NOMO-1 treated with dmso at 0.1 percent for 144 hours (cell line): Measurements from ENCODE around the gene TM9SF4.
"Not testable (repeated sequence)": the region's sequence is repeated elsewhere in the genome, so short reads cannot be mapped to it uniquely, and the experiment has no call there.

Experiments
- DNase-seq: peaks from one replicate; lab custom pipeline; 2025; ENCODE audit not compliant: unreplicated experiment; lab: John Stamatoyannopoulos, UW

TM9SF4 gene

GRCh38 chr20:32089637-32090362 is 19.7 kb upstream of the TM9SF4 start:
- no peak for DNase-seq

- peak; percentile 35 for DNase-seq
Observed at GRCh38 chr20:32091888-32092346, 17.6 kb upstream of the TM9SF4 start.

- DNase-seq = no peak
Observed at GRCh38 chr20:32098786-32099185, 10.7 kb upstream of the TM9SF4 start.

- no peak for DNase-seq
Observed at GRCh38 chr20:32108814-32109391, 611 bp upstream of the TM9SF4 start.

DNA sequence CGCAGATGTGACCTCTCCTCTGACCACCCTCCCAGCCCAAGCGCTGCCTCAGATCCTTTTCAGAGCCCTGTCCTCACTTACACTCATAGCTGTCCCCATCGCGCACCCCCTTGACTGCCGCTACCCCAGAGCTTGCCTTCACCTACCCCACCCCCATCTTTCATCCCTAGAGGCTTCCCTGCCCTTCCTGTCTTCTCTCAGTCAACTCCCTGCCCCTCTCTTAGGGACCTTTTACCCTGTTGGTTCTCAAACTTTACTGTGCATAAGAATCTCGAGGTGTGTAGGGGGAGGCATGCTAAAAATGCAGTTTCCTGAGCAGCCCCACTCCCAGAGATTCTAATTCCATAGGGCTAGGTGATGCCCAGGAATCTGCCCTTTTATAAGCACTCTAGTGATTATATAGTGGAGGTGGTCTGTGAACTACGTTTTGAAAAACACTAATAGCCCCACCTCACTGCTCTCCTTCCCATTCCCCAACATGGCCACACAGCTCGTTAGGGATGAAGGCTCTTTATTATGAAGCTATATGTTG is 725 bp downstream of the TM9SF4 start:
- no peak for DNase-seq

- no peak for DNase-seq
Observed at GRCh38 chr20:32110727-32111126, 1.2 kb downstream of the TM9SF4 start.

DNA sequence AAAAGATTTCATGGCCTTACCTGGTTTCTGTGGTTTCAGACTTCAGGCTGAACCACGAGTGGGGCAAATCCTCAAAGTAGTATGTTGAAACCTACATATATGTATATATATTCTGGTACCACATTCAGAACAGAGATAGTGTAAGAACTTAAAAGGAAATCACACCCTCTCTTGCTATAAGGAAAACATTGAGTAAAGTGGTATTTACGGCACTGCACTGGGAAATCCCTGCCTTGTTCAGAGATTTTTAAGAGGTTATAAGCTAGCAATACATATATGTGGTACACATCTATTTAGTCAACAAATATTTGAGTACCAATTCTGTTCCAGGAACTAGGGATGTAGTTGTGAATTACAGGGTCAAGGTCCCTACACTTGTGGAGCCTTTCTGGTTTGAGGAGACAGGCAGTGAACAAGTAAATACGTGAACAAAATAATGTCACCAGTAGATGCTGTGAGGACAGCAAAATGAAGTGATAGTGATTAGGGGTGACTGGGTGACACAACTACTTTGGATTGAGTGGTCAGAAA is 1.7 kb downstream of the TM9SF4 start:
- DNase-seq = no peak

DNA sequence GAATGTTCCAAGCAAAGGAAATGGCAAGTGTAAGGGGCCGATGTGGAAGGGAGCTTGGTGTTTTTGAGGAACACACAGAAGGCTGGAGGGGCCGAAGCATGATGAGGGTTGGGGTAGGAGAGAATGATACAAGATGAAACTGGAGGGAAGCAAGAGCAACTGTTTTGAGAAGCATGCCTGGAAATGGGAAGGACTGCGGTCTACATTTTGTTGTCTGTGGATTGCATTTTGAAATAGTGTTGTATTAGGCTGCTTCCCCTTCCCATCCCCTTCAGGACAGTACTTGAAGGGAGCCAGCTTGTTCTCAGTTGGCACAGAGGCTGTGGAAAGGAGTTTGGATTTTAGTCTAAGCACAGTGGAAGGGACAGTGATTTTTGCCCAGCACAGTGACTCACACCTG is 2.2 kb downstream of the TM9SF4 start:
- peak; percentile 5 for DNase-seq

DNA sequence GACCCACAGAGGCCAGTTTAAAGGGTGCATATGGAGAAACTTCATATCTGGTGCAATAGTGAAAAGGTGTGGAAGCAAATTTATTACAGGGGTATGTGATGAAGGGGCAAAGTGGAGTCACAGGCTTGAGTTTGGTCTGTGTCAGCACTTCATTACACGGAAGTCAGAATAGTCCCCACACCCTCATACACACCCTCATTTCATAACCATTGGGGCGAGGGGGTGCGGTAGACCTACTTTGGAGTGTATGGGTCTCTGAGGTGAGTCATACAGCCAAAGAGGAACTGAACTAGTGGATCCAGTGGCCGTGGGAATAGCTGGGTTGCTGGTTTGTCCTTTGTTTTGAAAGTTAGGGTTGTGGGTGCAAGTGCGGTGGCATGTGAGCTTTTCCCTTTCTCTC is 3.3 kb downstream of the TM9SF4 start:
- peak; percentile 87 for DNase-seq

DNA sequence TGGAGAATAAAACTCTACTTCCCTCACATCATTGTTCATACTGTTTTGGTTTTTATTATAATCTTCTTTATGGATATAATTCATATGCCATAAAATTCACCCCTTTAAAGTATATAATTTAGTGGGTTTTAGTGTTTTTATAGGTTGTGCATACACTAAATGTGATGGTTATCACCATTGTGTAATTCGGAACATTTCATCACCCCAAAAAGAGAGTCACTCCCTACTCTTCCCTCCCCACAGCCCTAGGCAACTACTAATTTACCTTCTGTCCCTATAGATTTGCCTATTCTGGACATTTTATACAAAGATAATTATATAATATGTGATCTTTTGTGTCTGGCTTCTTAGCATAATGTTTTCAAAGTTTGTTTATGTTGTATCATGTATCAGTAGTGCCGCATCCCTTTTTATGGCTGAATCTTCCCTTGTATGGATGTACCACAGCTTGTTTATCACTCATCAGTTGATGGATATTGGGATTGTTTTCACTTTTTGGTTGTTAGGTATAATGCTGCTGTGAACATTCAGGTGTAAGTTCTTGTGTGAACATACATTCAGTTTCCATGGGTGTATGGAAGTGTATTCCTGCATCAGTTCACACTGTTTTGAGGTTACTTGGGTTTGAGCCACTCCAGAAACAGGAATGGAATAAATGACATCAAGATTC is 4.2 kb downstream of the TM9SF4 start:
- no peak for DNase-seq

DNA sequence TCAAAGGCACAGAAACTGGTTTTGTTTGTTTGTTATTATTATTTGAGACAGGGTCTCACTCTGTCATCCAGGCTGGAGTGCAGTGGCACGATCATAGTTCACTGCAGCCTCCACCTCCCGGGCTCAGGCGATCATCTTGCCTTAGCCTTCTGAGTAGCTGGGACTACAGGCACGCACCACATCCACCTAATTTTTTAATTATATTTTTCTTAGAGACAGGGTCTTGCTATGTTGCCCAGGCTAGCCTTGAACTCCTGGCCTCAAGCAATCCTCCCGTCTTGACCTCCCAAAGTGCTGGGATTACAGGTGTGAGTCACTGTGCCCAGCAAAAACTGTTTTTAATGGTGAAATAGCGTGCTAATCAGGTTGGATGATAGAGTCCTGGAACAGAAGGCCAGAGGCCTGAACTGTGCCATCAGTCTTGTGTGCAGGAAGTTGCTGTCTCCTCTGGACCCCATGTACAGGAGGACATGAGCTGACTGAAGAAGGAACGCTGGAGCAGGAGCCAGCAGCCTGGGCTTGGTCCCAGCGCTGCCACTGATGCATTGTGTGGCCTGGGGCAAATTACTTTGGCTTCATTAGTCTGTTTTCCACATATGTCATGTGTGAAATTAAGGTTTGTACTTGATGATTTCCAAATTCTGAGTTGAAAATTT is 4.9 kb downstream of the TM9SF4 start:
- DNase-seq = no peak

- DNase-seq = no peak
Observed at GRCh38 chr20:32115211-32115767, 5.8 kb downstream of the TM9SF4 start.

GRCh38 chr20:32116079-32116521 is 6.6 kb downstream of the TM9SF4 start:
- DNase-seq = no peak

DNA sequence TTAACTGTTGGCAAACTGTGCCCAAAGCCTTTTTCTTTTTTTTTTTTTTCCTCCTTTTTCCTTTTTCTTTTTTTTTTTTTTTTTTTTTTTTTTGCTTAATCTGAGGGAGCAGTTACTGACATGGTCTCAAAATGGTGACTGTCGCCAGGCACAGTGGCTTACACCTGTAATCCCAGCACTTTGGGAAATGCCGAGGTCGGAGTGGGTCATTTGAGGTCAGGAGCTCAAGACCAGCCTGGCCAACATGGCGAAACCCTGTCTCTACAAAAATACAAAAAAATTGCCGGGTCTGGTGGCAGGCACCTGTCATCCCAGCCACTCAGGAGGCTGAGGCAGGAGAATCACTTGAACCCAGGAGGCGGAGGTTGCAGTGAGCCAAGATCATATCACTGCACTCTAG is 7.3 kb downstream of the TM9SF4 start:
- not testable (repeated sequence) for DNase-seq

GRCh38 chr20:32118427-32118826 is 8.9 kb downstream of the TM9SF4 start:
- DNase-seq = not testable (repeated sequence)

- DNase-seq = no peak
Observed at GRCh38 chr20:32119734-32120133, 10.2 kb downstream of the TM9SF4 start.

DNA sequence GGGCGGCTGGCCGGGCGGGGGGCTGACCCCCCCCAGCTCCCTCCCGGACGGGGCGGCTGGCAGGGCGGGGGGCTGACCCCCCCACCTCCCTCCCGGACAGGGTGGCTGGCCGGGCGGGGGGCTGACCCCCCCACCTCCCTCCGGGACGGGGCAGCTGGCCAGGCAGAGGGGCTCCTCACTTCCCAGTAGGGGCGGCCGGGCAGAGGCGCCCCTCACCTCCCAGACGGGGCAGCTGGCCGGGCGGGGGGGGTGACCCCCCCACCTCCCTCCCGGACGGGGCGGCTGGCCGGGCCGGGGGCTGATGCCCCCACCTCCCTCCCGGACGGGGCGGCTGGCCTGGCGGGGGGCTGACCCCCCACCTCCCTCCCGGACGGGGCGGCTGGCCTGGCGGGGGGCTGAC is 12.4 kb downstream of the TM9SF4 start:
- not testable (repeated sequence) for DNase-seq

DNA sequence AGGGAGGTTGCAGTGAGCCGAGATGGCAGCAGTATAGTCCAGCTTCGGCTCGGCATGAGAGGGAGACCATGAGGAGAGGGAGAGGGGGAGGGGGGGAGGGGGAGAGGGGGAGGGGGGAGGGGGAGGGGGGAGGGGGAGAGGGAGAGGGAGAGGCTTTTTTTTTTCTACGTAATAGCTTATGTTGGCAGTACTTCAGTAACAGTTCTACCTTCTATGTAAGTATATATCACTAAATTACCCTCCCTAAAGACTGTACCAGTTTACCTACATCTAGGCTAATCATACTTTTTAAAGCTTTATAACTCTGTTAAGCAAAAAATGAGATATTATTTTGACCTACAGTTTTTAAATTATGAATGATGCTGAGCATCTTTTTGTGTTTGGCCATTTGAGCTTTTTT is 13.6 kb downstream of the TM9SF4 start:
- no peak for DNase-seq

- no peak for DNase-seq
Observed at GRCh38 chr20:32124916-32125454, 15.5 kb downstream of the TM9SF4 start.

DNA sequence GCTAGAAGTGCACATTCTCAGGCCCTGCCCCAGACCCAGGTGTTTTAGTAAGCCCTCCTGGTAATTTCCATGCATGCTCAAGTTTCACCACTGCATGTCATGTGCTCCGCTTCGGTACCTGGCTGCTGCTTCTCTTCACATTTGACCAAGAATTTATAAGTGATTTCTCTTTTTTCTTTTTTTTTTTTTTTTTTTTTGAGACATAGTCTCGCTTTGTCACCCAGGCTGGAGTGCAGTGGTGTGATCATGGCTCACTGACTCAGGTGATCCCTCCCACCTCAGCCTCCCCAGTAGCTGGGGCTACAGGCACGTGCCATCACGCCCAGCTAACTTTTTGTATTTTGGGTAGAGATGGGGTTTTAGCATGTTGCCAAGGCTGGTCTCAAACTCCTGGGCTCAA is 16.0 kb downstream of the TM9SF4 start:
- no peak for DNase-seq

- no peak for DNase-seq
Observed at GRCh38 chr20:32126919-32127318, 17.4 kb downstream of the TM9SF4 start.
